Adipocyte (in vitro differentiated cells): ENCODE results near the gene MIS18BP1.
"Not testable (repeated sequence)": the region's sequence is repeated elsewhere in the genome, so short reads cannot be mapped to it uniquely, and the experiment has no call there.

Source experiments
- DNase-seq: peaks from one replicate; pipeline ENCODE4 v3.0.0-alpha.2; 2015; ENCODE audit warnings: low read depth
- H3K27me3 ChIP-seq: replicated peaks from 2 replicates; pipeline ENCODE4 v1.7.0; 2013; ENCODE audit warnings: mild to moderate bottlenecking, low read length, moderate library complexity; ENCODE audit not compliant: control insufficient read depth, insufficient read depth
- H3K36me3 ChIP-seq: 2 replicates; pipeline ENCODE4 v1.7.0; 2013; ENCODE audit warnings: low read length, mild to moderate bottlenecking, moderate library complexity; ENCODE audit not compliant: control insufficient read depth, insufficient read depth, severe bottlenecking
- H3K4me1 ChIP-seq: 2 replicates; pipeline ENCODE4 v1.7.0; 2013; ENCODE audit warnings: mild to moderate bottlenecking, low read length, moderate library complexity; ENCODE audit not compliant: control insufficient read depth, insufficient read depth
- H3K4me3 ChIP-seq: 2 replicates; pipeline ENCODE4 v1.7.0; 2013; ENCODE audit warnings: mild to moderate bottlenecking, low read length, moderate library complexity
- H3K9ac ChIP-seq: 2 replicates; pipeline ENCODE4 v1.7.0; 2013; ENCODE audit warnings: mild to moderate bottlenecking, low read length, moderate library complexity
- H3K9me3 ChIP-seq: 2 replicates; pipeline ENCODE4 v1.7.0; 2013; ENCODE audit warnings: mild to moderate bottlenecking, low read length, moderate library complexity; ENCODE audit not compliant: control insufficient read depth

The MIS18BP1 gene

GRCh38 chr14:45242706-45243105 lies 10.3 kb downstream of the MIS18BP1 start:
- Histone ChIP-seq H3K9me3 (no peaks in the 10 kb centered on the region), H3K27me3 (no peaks in the 10 kb centered on the region), H3K36me3 (peaks cover 15% of the 10 kb centered on the region), H3K9ac (peak overlapping the region; percentile 64), H3K4me1 (peaks cover 19% of the 10 kb centered on the region), H3K4me3 (peak overlapping the region; percentile 66)
- no peak for DNase-seq

DNA sequence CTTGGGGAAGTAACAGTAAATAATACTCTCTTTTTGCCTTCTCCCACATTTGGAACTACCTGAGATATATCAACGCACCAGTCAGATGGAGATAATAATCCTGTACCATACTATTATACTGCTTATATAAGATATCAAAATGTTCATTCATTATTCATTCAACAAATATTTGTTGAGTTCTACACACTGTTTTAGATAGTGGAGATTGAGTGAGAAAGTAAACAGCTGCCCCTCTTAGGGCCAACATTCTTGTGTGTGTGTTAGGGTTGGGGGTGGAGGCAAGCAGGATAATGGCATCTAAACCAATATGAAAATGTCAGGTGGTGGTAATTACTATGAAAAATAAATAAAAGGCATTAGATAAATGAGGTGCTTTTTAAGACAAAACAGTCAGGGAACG lies 14.0 kb downstream of the MIS18BP1 start:
- Histone ChIP-seq H3K36me3 (peaks cover 31% of the 10 kb centered on the region), H3K4me3 (no peak overlapping the region), H3K9me3 (no peaks in the 10 kb centered on the region), H3K27me3 (no peaks in the 10 kb centered on the region), H3K4me1 (peaks cover 5% of the 10 kb centered on the region), H3K9ac (no peak overlapping the region)
- no peak for DNase-seq

- H3K36me3 ChIP-seq, result peaks cover 74% of the 10 kb centered on the region
- H3K4me3 ChIP-seq, result no peak overlapping the region
- H3K4me1 ChIP-seq, result no peaks in the 10 kb centered on the region
- no peaks in the 10 kb centered on the region for H3K27me3 ChIP-seq
- H3K9ac ChIP-seq, result no peak overlapping the region
- DNase-seq, result no peak
- no peaks in the 10 kb centered on the region for H3K9me3 ChIP-seq
These were observed 25.4 kb downstream of the MIS18BP1 start for GRCh38 chr14:45227566-45227965.

DNA sequence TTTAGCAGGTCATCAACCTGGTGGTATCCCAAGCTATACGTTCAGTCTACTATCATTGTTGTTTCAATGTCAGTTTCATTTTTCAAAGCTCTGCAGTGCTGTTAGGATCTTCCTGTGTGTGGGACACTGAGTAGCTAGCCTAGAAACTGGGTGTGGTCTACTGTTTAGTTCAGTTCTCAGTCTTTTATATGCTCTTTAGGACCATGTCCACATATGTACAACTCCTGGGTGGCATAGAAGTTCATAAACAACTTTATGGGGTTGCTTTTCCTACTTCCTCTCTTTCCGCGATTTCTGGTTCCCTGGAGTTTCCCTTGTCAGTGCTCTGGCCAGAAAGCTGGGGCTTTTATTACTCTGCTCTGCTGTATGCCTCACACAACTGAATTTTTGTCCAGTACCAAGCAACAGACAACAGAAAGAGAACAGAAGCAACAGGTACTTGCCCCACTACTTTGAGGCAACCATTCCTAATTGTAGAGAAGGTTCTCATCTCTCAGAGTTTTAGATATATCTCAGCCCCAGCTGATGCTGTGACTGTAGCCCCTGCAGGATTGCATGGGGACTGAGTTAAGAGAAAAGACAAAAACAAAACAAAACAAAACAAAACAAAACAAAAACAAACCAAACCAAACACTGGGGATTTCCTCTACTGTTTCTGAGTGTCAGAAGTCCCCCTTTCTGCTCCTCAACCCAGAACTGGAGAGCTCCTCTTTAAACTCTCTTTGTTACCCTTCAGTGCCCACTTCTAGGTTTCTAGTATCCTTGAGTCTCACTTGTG lies 30.3 kb downstream of the MIS18BP1 start:
- Histone ChIP-seq H3K27me3 (no peaks in the 10 kb centered on the region), H3K4me1 (no peaks in the 10 kb centered on the region), H3K9me3 (no peaks in the 10 kb centered on the region), H3K4me3 (no peak overlapping the region), H3K9ac (no peak overlapping the region), H3K36me3 (peaks cover 58% of the 10 kb centered on the region)
- DNase-seq, result no peak

- DNase-seq, H3K27me3 ChIP-seq, H3K4me3 ChIP-seq, H3K4me1 ChIP-seq, H3K9ac ChIP-seq, H3K9me3 ChIP-seq: not testable (repeated sequence)
- H3K36me3 ChIP-seq, result peaks cover 59% of the 10 kb centered on the region
These were observed 38.7 kb downstream of the MIS18BP1 start for GRCh38 chr14:45214341-45214740.

GRCh38 chr14:45213716-45214115 lies 39.3 kb downstream of the MIS18BP1 start:
- not testable (repeated sequence) for H3K9me3 ChIP-seq, H3K4me3 ChIP-seq, H3K4me1 ChIP-seq, DNase-seq, H3K9ac ChIP-seq, H3K27me3 ChIP-seq
- H3K36me3 ChIP-seq, result peaks cover 64% of the 10 kb centered on the region

DNA sequence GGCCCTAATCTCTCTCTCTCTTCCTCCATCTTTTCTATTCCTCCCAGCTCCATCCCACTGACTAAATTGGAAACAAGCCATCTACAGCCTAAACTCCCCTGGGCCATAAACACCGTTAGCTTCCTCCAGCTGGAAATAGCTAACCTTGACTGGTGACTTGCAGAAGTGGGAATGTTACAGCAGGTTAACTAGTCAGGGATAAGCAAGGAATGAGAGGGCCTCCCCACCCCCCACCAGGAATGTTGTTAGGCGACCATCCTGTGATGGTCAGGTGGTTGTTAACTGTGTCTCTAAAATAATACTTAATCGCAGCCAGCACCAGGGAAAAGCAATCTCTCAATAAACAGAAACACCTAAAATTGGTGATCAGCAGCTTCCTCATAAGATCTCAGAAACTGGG lies 40.8 kb downstream of the MIS18BP1 start:
- Histone ChIP-seq H3K27me3 (no peaks in the 10 kb centered on the region), H3K9ac (no peak overlapping the region), H3K4me1 (no peaks in the 10 kb centered on the region), H3K4me3 (no peak overlapping the region), H3K9me3 (no peaks in the 10 kb centered on the region), H3K36me3 (peaks cover 64% of the 10 kb centered on the region)
- DNase-seq, result no peak

DNA sequence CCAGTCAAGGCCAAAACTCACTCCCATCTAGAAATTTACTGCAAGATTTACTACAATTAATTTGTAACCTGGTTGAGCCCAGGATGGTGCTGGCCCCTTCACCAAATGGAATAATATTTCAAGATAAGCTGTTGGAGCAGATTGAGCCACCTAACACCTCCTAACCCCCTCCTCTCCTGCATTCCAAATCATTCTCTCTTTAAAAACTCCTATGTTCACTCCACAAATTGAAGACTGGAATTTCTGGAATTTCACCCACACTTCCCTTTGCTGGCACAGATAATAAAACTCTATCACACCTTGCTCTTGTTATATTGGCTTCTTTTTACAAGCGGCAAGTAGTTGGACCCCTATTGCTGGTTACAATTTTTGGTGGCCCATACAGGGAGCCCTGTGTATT lies 41.7 kb downstream of the MIS18BP1 start:
- Histone ChIP-seq H3K9ac (no peak overlapping the region), H3K4me3 (no peak overlapping the region), H3K9me3 (no peaks in the 10 kb centered on the region), H3K36me3 (peaks cover 57% of the 10 kb centered on the region), H3K27me3 (no peaks in the 10 kb centered on the region), H3K4me1 (no peaks in the 10 kb centered on the region)
- no peak for DNase-seq

- no peaks in the 10 kb centered on the region for H3K9me3 ChIP-seq
- no peaks in the 10 kb centered on the region for H3K27me3 ChIP-seq
- H3K4me1 ChIP-seq, result no peaks in the 10 kb centered on the region
- DNase-seq, result no peak
- H3K9ac ChIP-seq, result no peak overlapping the region
- H3K4me3 ChIP-seq, result no peak overlapping the region
- H3K36me3 ChIP-seq, result peaks cover 56% of the 10 kb centered on the region
These were observed 42.8 kb downstream of the MIS18BP1 start for GRCh38 chr14:45210159-45210558.

DNA sequence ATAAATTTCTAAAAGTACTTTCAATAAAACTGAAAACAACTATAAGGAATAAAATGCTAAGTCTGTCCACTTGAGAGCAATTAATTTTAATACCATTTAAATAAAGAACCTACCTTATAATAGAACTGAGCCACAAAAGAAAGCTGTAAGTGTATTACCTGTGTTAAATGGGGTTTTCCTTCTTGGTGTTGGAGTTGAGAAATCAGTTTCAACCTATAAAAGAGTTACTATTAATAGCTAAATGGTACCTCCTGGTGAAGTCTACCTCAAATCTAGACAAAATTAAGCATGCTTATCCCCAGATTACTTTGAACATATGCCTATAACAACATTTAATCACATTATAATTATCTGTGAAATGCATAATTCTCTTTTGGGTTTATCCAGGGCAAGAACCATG lies 48.8 kb downstream of the MIS18BP1 start:
- Histone ChIP-seq H3K36me3 (peaks cover 42% of the 10 kb centered on the region), H3K9ac (no peak overlapping the region), H3K4me3 (no peak overlapping the region), H3K9me3 (no peaks in the 10 kb centered on the region), H3K4me1 (peaks cover 1% of the 10 kb centered on the region), H3K27me3 (no peaks in the 10 kb centered on the region)
- DNase-seq, result no peak

- no peaks in the 10 kb centered on the region for H3K27me3 ChIP-seq
- H3K9me3 ChIP-seq, result no peaks in the 10 kb centered on the region
- H3K4me3 ChIP-seq, result no peak overlapping the region
- H3K36me3 ChIP-seq, result peaks cover 26% of the 10 kb centered on the region
- DNase-seq, result no peak
- H3K9ac ChIP-seq, result no peak overlapping the region
- H3K4me1 ChIP-seq, result peaks cover 7% of the 10 kb centered on the region
These were observed 51.1 kb downstream of the MIS18BP1 start for GRCh38 chr14:45201905-45202304.

GRCh38 chr14:45199230-45199629 lies 53.8 kb downstream of the MIS18BP1 start:
- H3K27me3 ChIP-seq, result no peaks in the 10 kb centered on the region
- no peaks in the 10 kb centered on the region for H3K9me3 ChIP-seq
- peak; percentile 55 for DNase-seq
- H3K4me3 ChIP-seq, result no peak overlapping the region
- peaks cover 7% of the 10 kb centered on the region for H3K4me1 ChIP-seq
- H3K36me3 ChIP-seq, result peaks cover 23% of the 10 kb centered on the region
- H3K9ac ChIP-seq, result no peak overlapping the region
